NK-92 treated with Interleukin-12 subunit alpha and Interleukin-12 subunit beta, amount 100 ng/mL, for 24 hours (cell line): ENCODE data around the gene AP4B1.
"Not testable (repeated sequence)": the region's sequence is repeated elsewhere in the genome, so short reads cannot be mapped to it uniquely, and the experiment has no call there.

Source experiments
- DNase-seq: peaks from one replicate; lab custom pipeline; 2025; lab: John Stamatoyannopoulos, UW

Gene AP4B1

GRCh38 chr1:113904674-113905434 is at the start of gene AP4B1, which contains the start of gene DCLRE1B:
AP4B1 (minus strand) TSS chr1:113904799; CDS start chr1:113904717, 82 bp downstream.
DCLRE1B (plus strand) TSS chr1:113905326; CDS start chr1:113905587, 261 bp downstream.
- peak; percentile 100 for DNase-seq

GRCh38 chr1:113951719-113952118 is 47.1 kb upstream of the AP4B1 start:
- DNase-seq = no peak

GRCh38 chr1:113950908-113951307 is 46.3 kb upstream of the AP4B1 start:
- DNase-seq = no peak

- DNase-seq = no peak
Measured at GRCh38 chr1:113949007-113949406, 44.4 kb upstream of the AP4B1 start.

GRCh38 chr1:113948151-113948550 is 43.6 kb upstream of the AP4B1 start:
- not testable (repeated sequence) for DNase-seq

GRCh38 chr1:113947388-113948107 is 42.9 kb upstream of the AP4B1 start:
- DNase-seq = no peak

- DNase-seq = no peak
Measured at GRCh38 chr1:113946678-113947387, 42.2 kb upstream of the AP4B1 start.

GRCh38 chr1:113946112-113946511 is 41.5 kb upstream of the AP4B1 start:
- DNase-seq = no peak

- no peak for DNase-seq
Measured at GRCh38 chr1:113945329-113945728, 40.7 kb upstream of the AP4B1 start.

GRCh38 chr1:113943028-113943811 is 38.6 kb upstream of the AP4B1 start:
- DNase-seq = no peak

- DNase-seq = no peak
Measured at GRCh38 chr1:113942527-113942926, 37.9 kb upstream of the AP4B1 start.

GRCh38 chr1:113941245-113941559 is 36.6 kb upstream of the AP4B1 start:
- no peak for DNase-seq

- no peak for DNase-seq
Measured at GRCh38 chr1:113940365-113941244, 36.0 kb upstream of the AP4B1 start.

- no peak for DNase-seq
Measured at GRCh38 chr1:113938192-113938591, 33.6 kb upstream of the AP4B1 start.

GRCh38 chr1:113937146-113937545 is 32.5 kb upstream of the AP4B1 start:
- DNase-seq = no peak

- DNase-seq = no peak
Measured at GRCh38 chr1:113935970-113936369, 31.4 kb upstream of the AP4B1 start.

- DNase-seq = no peak
Measured at GRCh38 chr1:113935176-113935575, 30.6 kb upstream of the AP4B1 start.

- no peak for DNase-seq
Measured at GRCh38 chr1:113934511-113935055, 30.0 kb upstream of the AP4B1 start.

GRCh38 chr1:113934006-113934405 is 29.4 kb upstream of the AP4B1 start:
- no peak for DNase-seq

GRCh38 chr1:113931451-113931851 is 26.9 kb upstream of the AP4B1 start:
- DNase-seq = no peak
